Stimulated activated CD4-positive, alpha-beta T cell treated with anti-CD3 and anti-CD28 coated beads, Interleukin-4, amount 100 ng/mL, for 1 hour (primary cell): Measurements from ENCODE around the gene WRAP53.

Source experiments
- DNase-seq: peaks from one replicate; pipeline ENCODE4 v3.0.0-alpha.2; 2020

The WRAP53 gene

DNA sequence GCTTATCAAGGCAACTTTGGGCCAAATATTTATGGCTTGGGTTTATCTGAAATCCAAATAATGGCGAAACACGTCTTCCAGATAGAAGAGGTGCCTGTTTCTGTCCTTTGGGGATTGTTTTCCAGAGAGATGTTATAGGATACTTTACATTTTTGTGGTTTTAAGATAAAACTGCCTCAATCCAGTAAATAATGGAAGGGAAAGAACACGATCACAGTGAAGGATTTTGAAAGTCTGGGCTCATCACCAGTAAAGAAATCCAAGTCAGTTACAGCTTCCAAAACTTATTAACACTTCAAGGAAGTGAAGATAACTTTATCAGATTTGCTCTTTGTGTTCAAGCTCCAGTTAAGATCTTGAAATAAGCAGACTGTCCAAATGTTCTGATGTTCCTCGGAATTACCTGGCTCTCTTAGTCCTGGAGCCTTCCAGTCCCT, 59.4 kb downstream of the WRAP53 start:
- no peak for DNase-seq

DNA sequence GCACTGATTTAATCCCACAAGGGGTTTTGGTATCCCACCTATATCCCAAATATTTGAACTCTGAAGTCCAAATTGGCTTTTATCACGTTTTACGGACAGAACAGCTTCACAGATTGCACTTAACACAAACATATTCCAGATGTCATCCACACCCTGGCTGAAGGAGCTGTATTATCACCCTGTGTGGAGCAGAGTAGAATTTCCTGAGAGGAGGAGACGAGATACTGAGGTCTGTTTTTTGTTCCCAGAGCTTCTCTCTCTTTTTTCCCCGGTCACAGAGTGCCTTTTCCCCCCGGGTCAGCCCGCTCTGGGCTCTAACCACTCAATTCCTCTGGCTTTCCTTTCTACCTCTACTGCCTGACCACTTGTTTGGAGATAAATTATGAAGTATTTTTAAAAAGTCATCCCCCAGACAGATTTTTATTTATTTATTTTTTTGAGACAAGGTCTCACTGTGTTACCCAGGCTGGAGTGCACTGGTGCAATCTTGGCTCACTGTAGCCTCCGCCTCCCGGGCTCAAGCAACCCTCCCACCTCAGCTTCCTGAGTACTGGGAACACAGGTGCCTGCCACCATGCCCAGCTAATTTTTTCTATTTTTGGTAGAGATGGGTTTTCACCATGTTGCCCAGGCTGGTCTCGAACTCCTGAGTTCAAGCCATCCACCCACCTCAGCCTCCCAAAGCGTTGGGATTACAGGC, 59.9 kb downstream of the WRAP53 start:
- DNase-seq = no peak

GRCh38 chr17:7750321-7750821, 62.1 kb downstream of the WRAP53 start:
- no peak for DNase-seq
